ENCODE data around the gene MAMLD1. TPM values are rescaled to one million over a fixed set of nuclear protein-coding genes. Genes with fewer than 3 reads are reported as not detected.

MAMLD1 gene
- total RNA-seq, 1 experiment from 2014 or later: 0.48 TPM

DNA sequence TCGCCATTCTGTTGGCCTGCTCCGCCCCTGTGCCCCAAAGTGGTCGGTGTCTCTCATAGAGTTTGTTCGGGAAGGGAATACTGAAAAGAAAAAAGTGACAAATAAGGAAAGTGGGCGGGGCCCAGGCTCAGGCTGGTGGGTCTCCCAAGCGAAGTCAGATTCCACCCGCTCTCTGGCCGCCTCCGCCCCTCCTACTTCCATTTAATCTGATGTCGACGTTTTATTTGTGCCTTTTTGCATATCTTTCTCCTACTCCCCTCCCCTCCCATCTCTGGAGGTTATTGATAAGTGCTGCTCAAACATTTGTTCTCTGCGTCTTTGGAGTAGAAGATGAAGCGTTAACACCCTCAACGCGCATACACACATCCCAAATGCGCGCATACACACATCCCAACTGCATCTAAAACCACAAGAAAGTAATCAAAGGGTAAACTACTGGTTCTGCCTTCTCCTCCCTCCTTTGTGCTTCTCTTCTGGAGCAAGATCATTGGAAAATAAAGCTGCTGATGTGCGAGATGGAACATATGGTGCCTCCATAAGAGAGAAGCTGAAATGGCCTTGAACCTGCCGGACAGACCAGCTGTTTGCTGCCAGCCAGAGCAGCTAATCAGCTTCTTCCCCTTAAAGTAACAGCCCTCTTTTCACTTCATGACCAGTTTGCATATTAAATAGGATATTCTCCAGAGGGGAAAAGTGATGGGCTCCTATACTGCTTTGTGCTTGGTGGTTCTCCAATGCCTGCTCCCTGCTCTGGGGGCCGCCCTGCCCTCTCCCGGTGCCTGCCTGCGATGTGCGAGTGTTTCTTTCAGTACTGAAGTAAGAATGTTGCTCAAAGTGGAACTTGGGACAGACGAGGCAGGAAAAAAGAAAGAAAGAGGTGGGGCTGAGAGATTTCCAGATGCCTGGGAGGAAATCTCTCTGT, 3.1 kb downstream of the MAMLD1 start:
- Histone ChIP-seq H4K5ac (ENCODE audit: insufficient read length, low read depth, low read length) (no peak overlapping the region), H4K8ac (replicated peaks; ENCODE audit: insufficient read length, low read depth, low read length) (no peak overlapping the region), H3K4me1 (ENCODE audit: insufficient read depth, low read length) (no peaks in the 10 kb centered on the region; the same call in 1 of the 2 replicates), H3K79me1 (ENCODE audit: insufficient read depth, low read depth, low read length, poor library complexity, severe bottlenecking) (no peaks in the 10 kb centered on the region), H3T11ph (ENCODE audit: low read length) (no peak overlapping the region), H3K18ac (ENCODE audit: insufficient read length, low read depth, low read length) (no peak overlapping the region), H4K91ac (ENCODE audit: insufficient read length, low read depth, low read length) (no peak overlapping the region), H3K56ac (ENCODE audit: insufficient read length, low read depth, low read length) (no peak overlapping the region), H3K27ac (ENCODE audit: insufficient read length, low read depth, low read length) (no peak overlapping the region), H2AK5ac (ENCODE audit: insufficient read length, low read length) (no peak overlapping the region), H3K9ac (ENCODE audit: extremely low read depth, insufficient read length, low read length) (no peak overlapping the region), H2BK120ac (ENCODE audit: low read depth, low read length, poor library complexity, severe bottlenecking) (no peak overlapping the region), H2BK20ac (ENCODE audit: low read depth, low read length, poor library complexity, severe bottlenecking) (no peak overlapping the region), H2BK15ac (ENCODE audit: low read depth, low read length) (no peak overlapping the region), H3K23me2 (ENCODE audit: insufficient read length, low read depth, low read length, poor library complexity, severe bottlenecking) (peaks cover 32% of the 10 kb centered on the region), H3K9me3 (ENCODE audit: control insufficient read depth, low read depth, low read length) (no peaks in the 10 kb centered on the region), H3K4ac (ENCODE audit: low read depth, low read length) (no peak overlapping the region), H3K23ac (ENCODE audit: insufficient read length, low read depth, low read length) (no peak overlapping the region), H4K20me1 (ENCODE audit: control insufficient read depth, insufficient read depth, insufficient read length) (no peaks in the 10 kb centered on the region), H3K4me2 (ENCODE audit: insufficient read depth, insufficient read length, low read length) (peak overlapping the region; percentile 92), H2BK12ac (ENCODE audit: insufficient read length, low read depth, low read length) (no peak overlapping the region), H3K14ac (ENCODE audit: insufficient read depth, low read length) (no peak overlapping the region), H2BK5ac (ENCODE audit: insufficient read length, low read length) (no peak overlapping the region), H3K79me2 (ENCODE audit: insufficient read depth, low read length) (no peaks in the 10 kb centered on the region), H3K27me3 (ENCODE audit: insufficient read depth, low read length) (peaks cover 40% of the 10 kb centered on the region; the same call in 1 of the 2 replicates), H2AFZ (ENCODE audit: low read length) (no peak overlapping the region)
- Mint-ChIP-seq H3K27me3 (ENCODE audit: low read depth) (peaks cover 63% of the 10 kb centered on the region), H3K9me3 (peaks cover 36 to 53% of the 10 kb centered on the region in 2 experiments), H3K27ac (no peak overlapping the region), H3K36me3 (ENCODE audit: insufficient read depth in 1 of 3, low read depth in 3 of 3) (peaks cover 0 to 7% (median 4%) of the 10 kb centered on the region in 3 experiments; a peak in 4 of 7 replicates), H3K4me1 (peaks cover 15 to 17% of the 10 kb centered on the region in 2 experiments), H3K4me3 (peak overlapping the region; percentile 52 to 78)
- peak; percentile 46 for DNase-seq
- no CpG with 5 or more reads among the region's 24 CpGs for WGBS (ENCODE audit: extremely low coverage, insufficient read length, low lambda C conversion rate)
- TF ChIP-seq, protein P1, sequence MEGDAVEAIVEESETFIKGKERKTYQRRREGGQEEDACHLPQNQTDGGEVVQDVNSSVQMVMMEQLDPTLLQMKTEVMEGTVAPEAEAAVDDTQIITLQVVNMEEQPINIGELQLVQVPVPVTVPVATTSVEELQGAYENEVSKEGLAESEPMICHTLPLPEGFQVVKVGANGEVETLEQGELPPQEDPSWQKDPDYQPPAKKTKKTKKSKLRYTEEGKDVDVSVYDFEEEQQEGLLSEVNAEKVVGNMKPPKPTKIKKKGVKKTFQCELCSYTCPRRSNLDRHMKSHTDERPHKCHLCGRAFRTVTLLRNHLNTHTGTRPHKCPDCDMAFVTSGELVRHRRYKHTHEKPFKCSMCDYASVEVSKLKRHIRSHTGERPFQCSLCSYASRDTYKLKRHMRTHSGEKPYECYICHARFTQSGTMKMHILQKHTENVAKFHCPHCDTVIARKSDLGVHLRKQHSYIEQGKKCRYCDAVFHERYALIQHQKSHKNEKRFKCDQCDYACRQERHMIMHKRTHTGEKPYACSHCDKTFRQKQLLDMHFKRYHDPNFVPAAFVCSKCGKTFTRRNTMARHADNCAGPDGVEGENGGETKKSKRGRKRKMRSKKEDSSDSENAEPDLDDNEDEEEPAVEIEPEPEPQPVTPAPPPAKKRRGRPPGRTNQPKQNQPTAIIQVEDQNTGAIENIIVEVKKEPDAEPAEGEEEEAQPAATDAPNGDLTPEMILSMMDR (conservative IDR thresholded peaks at IDR 0.05): 0 out of 3 replicates have a peak, but pooled peaks have one; percentile 17
